GM19238 (cell line): ENCODE measurements around the gene SATB2.

Source experiments
- DNase-seq: peaks from one replicate; pipeline ENCODE4 v3.0.0; 2011; ENCODE audit warnings: low spot score; ENCODE audit not compliant: insufficient read length

SATB2 gene

DNA sequence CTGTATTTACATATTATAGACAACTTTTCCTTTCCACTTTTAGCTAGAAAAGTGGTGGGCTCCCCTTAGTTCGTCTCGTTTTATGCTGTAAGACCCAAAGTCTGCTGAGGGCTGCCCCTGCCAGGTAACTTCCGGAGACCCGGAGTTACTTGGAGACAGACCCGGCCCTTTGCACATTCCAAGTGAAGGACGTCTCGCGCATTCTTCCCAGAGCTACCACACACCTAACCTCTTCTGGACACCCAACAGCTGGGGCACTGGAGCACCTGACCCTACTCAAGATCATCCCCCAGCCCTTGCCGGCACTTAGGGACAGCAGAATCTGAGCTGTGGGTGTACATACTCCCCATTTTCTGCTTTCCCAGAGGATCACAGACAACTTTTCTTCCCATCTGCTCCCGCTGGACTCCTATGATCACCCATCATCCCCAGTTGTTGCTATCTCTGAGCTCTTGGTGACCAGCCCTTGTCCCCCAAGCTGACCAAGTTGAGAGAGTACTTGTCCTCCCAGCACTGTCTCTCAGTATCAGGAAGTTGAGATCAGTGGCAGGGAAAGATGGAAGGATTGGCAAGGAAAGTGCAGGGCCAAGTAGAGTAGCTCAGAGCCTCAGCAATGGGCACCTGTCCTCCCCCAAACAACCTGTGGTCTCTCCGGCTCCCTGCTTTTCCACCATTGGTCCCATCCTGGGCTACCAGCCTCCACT is 8.4 kb upstream of the SATB2 start:
- DNase-seq = no peak

DNA sequence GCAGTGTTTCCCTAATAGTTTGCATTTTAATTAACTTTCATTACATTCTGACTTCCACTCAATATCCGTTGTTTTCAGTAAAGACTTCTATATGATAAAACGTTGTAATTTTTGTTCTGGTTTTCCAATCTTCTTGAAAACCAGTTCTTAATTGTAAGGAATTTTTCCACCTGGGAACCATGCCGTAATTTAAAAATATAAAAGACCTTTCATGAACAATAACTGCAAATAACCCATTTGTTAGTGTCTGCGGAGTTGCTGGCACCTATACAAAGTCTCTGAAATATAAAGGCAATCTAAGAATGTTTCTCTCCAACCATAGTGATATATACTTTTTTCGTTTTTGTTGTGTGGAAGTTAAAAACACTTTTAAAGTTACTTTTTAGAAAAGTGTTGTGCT is 7.7 kb upstream of the SATB2 start:
- no peak for DNase-seq

DNA sequence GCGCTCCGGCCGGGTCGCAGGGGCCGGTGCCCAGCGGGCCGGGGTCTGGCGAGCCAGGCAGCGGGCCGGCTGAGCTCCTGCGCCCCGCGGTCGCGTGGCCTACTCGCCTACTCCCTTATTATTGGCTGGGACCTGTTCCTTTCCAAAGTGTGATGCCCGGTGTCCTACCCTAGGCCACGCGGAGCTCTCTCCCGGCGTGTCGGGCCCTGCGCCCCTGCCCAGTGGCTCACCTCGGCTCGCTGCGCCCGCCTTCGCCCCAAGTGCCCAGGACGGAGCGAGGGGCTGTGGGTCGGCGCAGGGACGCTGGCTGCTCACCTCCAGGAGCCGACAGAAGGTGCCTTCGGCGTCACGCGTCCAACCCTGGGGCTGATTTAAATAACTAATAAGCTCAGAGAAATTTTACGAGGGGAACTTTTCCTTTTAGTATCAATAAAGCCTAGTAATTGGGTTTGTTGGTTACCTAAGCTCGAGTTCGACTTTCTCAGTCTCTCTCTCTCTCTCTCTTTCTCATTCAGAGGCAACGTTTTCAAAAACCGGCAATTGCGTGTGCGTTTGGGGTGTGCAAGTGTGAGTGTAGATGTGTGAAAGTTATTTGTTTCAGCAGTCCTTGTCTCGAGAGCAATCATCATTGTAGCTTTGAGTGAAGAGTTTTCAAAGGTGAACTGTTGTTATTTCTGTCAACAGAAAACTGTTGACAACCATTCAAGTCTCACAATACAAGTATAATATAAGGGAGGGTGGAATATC is 7.0 kb upstream of the SATB2 start:
- DNase-seq = no peak

DNA sequence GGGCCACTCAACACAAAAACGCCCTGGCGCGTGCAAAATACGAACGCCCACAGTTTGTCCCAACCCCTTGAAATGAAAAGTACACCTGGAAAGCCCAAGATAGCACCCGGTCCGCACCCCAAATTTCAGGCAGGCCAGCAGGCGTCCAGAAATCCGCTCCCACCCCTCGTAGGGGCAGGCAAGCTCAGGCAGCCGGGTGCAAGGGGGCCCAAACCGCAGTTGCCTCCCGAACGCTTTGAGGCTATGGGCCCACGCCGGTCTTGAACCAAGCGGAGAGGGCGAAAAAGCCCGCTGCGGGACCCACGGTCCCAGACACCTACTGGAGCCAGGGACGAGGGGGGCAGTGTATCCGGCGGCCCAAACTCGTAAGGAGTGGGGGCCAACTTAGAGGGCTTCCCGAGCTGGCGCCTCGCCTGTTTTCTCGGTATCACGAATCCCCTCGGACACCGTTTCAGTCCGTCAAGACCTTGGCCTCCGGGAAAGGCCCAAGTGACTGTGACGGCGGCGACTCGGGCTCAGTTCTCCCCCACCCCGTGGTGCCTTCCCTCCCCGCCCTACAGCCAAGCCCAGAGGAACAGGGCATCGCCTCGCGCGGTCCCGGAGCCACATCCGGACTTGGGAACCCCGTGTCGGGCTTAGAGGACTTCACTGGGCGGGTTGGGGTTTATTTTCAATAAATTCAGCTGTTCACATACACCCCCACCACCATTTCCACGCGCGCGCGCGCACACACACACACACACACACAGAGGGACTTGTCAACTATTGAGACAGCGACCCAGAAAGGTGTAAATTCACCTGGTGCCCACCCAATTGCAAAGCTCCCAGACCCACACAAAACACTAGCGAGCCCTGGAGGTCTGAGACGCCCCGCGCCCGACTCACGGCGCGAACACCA is 6.2 kb upstream of the SATB2 start:
- DNase-seq = no peak

DNA sequence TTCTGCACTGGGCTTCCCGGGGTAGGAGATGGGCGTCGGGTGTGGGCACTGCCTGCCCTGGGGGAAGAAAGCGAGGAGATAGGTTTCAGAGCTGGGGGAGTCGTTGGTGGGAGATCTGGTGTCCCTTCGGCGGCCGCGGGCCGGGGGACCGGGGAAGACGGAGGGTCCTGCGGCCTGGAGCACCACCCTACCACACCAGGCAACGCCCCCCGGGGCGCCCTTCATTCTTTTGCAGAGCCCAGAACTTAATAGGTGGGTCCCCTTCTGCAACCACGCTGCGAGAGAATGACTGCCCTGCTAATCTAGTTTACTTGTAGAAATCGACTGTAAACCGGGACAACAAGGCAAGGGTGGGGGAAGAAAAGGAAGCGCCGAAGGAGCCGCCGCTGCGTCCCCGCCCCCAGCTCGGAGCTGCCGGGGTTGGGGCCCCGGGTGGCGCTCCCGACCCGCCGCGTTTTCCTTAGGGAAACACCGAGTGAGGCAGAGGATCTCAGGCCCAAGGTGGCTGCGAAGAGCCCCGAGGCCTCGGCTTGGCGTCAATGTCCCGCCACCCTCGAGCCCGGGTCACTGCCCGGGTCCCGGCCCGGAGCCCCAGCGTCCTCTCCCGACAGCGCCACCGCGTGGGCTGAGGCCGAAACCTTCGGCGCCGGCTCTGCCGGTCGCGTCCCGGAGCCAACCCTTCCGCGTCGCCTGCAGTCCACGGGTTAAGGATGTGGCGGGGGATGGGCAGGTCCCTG is 5.4 kb upstream of the SATB2 start:
- no peak for DNase-seq

DNA sequence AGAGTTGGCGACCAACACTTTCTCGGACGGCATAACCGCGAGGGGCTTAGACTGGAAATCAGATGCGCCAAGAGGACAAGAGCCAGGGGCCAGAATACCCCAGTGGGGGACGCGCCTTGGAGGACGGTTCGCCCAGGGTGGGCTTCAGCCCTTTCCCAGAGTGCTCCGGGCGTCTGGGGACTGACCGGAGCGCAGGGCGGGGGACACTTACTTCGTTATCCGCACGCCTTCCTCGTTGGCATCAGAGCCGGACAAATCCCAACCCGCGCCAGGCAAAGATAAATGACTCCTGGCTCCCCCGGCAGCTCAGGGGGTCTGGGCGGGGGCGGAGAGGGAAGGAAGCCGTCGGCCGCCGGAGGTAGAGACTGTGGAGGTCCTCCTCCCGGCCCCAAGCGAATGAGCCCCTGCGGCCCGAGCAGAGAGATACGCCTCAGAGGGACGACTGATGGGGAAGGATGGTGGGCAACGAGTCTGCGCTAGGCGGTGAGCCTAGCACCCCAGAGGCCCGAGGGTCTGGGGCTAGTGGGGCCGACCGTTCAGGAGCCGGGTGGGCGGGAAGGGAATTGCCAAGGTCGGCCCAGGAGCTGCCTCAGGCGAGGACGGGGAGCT is 4.7 kb upstream of the SATB2 start:
- no peak for DNase-seq

DNA sequence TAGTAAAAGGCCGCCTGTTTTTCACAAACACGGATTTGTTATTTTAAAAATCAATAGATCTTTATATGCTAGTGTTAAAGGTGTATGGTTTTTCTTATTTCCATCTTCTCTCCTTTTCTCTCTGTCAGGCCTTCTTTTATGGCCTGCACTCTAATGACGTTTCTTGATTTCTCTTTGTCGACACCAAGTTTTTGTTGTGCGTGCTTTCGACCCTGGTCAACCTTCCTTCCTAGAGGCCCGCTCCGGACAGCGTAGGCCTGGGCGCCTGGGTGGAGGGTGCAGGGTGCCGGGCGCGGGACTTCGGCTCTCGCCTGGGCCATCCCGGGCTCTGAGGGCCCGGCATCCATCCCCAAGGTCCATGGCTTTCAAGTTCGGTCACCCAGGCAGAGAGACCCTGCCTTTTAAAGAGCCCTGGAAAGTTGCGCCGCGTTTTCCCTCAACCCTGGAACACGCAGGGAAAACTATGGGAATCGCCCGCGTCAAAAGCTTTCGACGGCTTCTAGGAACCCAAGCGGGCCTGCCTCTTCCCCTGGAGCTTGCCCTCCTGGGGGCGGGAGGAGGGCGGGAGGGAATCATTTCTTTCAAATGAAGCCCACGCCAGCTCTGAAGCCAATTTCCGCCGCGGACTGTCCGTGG is 4.1 kb upstream of the SATB2 start:
- DNase-seq = no peak

DNA sequence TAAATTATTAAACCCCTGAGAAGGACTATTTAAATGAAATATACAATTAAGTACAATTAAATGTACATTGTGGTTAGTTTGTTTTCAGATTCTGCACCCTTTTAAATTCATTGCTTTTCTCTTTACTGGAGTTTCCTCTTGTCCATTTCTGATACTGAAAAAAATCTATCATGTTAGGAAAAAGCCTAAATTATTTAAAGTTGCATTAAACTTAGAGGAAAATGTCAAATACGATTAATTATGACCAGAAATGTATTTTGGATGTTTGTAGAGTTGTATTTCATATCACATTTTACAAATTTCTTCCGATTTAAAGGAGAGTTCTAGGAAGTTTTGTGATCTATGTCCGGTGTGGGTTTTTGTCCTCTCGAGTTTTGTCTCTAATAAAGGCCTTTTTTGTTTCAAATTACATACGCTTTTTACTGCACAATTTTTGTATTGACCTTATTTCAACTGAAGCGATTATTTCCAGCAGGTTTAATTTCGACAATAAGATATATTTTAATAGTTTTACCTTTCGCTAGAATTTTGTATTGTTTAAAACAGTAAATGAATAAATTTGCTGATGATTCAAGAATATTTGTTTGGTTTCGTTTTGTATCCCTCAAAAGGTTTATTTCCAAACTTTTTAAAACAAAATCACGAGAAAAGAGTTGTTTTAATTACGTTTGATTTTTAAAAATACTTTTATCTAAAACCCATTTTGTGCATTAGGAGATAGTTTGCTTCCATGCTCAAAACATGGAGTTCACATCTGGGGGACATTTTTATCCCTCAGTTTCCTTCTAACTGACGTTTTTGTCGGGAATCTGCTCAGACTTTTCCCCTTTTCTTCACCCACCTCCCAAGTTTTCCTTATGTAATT is 3.3 kb upstream of the SATB2 start:
- DNase-seq = no peak

DNA sequence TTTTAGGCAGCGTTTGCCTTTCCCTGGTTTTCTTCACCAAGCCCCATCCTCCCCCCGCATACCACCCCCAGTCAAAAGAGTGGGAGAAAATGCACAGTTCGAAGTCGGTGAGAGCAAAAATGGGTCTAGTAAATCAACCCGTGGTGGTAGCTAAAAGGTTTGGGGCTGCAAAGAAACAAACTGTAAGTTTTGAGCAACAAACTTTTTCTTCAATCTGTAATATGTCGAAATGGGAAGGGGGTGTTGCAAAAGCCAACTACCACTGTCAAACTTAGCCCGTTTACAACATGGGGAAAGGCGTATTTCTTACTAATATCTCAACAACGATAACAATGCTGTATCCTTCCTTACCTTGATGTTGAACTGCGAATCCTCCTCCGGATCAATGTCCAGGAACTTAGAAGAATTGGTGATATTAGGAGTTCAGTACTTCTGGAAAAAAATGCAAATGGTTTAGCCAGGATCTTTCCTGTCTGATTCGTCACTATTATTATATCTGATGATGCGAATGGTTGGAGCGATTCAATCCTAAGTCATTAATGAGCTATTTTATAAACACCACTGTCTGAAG is 2.4 kb upstream of the SATB2 start:
- DNase-seq = no peak

DNA sequence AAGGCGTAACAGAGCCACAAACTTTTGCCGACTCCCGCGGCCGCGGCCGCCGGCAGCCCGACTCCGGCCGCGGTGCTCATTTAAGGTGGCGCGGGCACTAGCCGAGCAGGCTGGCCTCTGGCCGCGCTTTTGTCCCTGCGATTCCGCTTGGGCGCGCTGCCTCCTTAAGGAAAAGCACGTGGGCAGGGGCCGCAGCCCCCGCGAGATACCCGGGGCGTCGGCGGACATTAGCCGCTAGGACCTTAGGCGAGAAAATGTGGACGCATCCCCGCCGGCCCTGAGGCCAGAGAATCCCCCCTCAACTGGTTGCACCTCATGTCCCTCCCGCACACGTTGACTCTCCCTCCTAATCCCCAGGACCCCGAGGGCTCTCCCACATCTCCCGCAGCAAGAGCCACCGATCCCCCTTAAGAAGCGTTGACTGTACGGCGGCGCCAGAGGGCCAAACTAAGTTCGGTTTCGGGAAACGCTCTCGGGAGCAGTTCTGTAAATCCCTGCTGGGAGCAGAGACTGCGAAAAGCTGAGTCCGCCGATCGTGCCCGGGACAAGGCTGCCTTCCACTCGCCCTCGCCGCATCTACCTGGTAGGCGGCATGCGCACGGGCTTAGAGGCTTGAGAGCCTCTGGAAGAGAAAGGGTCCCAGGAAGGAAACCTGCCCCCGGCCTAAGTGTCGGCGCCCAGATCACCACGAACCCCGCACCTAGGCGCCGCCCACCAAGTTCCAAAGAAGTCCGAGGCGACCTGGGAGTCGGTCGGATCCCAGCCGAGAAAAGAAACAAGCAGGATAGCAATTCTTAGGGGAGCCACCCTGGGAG is 1.8 kb upstream of the SATB2 start:
- DNase-seq = no peak

DNA sequence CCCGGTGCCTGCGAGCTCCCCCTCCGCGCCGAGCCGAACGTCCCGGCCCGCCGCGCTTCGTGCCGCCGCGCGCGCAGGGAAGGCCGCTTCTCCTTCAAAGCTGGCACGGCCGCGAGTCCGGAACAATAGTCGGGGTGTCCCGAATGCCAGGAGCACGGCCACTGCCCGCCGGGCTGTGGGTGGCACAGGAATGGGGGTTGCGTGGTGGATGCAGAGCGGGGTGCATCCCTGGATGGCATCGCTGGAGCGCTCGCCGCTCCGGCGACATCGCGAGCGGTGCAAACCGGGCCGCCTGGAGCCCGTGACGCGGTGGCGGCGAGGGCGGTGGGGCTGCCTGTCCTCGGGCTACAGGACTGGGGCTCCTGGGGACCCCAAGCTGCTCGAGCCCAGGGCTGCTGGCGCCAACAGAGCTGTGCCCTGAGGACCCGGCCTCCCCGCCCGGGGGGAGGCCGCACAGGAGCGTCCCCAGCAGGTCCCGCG is 1.1 kb upstream of the SATB2 start:
- no peak for DNase-seq

DNA sequence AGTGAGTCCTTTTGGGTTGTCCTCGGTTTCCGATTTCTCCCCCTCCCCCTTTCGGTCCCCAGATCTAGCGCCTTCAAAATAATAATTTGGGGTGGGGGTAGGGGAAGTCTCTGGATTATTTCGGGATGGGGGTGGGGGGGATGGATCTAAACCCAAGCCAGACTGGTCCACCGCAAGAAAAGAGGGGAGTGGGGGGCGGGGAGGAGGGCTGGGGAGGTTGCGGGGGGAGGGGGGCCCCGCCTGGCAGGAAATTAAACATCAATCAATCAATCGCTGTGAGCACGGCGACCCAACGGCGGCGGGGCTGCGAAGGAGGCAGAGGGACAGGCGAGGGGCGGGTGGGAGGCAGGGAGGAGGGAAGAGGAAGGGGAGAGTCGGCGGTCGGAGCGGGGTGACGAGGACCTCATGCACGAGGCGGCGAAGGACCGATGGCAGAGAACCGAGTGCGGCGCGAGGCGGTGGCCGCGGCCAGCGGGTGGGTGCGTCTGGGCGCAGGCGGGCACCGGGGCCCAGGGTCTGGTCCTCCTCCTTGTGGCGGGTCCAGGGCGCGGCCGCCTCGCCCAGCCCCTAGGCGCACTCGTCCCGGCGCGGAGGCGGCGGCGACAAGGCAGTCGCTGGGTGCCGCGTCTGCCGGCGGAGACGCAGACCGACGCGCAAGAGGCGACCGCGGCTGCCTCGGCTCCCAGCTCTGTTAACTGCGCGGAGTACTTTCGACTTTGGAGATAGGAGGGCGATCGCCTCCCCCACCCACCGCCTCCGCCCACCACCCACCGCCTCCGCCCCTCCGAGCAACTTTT is 468 bp upstream of the SATB2 start:
- DNase-seq = no peak

DNA sequence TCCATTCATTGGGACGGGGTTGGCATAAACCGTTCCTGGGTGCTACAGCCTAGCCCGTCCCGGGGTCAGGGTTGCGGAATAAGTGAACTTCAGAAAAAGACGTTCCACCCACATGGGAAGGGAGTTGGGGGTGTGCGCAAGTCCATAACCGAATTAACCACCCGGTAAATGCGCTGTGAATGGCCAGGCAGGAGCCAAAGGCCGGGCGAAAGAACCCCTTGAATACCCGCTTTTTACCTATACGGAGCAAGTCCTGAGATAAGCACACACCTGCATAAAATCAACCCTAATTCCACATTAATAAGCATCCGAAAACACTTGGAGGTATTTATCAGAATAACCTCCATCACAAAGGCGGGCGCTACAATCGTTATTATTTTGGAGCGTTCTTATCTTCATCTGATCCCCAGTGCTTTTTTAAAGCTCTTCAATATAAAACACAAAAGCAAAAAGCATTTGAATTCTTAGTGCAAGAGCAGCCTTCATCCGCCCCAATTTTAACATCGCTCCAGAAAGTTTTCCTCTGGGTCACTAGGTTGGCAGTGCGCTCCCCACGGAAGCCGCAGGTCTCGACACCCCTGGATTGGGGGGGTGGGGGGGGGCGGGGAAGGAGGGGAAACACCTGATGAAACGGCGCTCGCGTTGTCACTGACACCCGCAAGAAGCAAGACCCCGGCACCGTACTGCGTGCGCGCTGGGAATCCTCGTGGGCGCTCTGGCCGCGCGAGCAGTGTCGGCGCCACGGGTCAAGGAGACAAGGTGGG is 1.2 kb downstream of the SATB2 start:
- no peak for DNase-seq

DNA sequence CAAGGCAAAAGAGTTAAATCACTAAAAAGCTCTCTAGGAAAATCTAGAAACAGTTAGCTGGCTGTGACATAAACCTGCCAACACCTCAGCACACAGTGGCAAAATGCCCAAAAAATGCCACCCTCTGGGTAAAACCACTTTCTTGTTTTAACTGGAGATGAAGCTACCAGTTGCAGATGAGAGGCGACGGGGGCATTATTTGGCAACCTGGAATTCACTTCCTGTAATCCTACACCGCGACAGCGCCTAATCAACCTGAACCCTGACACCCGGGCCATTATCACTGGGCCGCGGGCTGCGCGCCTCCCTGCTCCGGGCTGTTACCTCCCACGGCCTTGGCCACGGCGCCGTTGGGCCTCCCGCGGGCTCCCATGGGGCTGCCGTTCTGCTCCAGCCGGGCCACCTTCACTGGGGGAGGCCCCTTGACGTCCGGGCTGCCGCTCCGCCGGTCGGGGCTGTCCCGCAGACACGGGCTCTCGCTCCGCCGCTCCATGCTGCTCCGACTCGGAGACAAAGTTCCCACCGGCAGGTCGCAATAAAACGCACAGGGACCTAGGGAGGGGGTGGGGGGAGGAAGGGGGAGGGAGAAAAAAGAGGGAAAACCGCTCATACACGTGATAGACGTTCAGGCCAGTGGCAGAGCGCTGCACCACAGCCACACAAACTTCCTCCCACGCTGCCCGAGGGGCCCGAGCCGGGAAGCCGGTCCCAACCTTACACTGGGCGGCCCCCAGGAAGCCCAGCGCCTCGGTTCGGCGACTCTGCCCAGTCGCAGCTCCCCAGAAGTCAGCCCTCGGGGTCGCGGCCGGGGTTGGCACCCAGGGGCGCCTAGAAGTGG is 2.0 kb downstream of the SATB2 start:
- DNase-seq = no peak

DNA sequence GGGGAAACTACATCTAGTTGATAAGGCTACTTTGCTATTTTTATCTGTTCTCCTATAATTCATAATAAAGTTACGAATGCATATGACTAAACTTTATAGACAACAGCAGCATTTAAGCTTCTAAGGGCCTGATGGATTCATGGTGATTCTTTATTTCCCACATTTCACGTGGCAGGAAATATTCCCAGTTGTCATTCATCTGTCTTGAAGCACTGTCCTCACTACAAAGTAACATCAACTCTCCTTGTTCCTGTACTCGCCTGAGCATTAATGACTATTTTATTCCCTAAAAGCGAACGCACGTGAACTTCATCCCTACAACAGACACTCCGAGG is 2.6 kb downstream of the SATB2 start:
- DNase-seq = no peak

DNA sequence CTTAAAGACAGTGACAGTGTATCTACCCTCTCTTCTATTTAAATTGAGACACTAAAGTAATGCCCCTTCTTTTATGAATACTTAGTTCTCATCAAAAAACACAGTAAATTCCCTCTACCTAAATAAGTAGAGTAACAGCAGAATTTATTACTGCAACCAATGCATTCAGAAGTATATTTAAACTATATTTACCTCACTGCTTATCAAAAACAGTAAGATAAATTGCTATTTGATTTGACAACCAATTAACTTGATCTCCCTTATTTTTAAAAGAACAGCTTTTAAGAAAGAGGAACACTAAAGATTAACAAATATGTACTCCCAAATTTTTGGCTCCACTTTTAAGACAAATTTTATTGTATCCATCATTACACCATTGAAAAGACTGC is 4.8 kb downstream of the SATB2 start:
- no peak for DNase-seq
